HG02610 (cell line): Measurements from ENCODE around the gene RBMS3.

Source experiments
- ATAC-seq: cut with Tn5 transposase; IDR thresholded peaks from one replicate; pipeline ENCODE4 v1.9.1; 2021; ENCODE audit warnings: mild to moderate bottlenecking, moderate library complexity; ENCODE audit not compliant: unreplicated experiment

RBMS3 gene

DNA sequence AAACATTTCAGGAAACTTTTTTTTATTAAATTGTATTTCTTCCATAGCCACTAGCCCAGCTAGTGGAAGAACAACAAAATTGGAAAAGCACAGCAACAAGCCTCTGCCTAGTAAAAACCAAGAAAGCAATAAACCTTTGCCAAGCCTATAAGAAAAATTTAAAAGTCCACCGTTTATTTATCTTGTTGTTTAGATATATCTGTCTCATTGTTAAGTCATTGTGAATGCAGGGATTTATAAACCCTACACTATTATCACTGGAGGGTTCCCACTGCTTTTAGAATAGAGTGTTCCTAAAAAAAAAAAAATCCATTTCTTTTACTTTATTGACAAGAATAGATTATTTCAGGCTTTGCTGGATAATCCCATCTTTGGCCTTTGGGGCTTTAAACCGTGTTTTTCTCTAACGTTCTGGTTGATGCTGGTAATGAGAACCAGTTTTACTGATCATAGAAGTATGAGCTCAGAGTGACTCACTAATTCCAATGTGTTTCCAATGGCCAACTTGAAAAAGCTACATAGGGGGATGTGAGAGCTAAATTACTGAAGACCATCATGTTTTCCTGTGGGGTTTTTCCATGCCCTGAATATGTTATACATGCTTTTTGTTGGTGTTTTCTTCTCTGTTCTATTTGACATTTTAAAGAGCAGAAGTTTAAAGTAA, 634.1 kb downstream of the RBMS3 start:
- no peak for ATAC-seq

GRCh38 chr3:29919571-29919970, 638.7 kb downstream of the RBMS3 start:
- ATAC-seq, result no peak

DNA sequence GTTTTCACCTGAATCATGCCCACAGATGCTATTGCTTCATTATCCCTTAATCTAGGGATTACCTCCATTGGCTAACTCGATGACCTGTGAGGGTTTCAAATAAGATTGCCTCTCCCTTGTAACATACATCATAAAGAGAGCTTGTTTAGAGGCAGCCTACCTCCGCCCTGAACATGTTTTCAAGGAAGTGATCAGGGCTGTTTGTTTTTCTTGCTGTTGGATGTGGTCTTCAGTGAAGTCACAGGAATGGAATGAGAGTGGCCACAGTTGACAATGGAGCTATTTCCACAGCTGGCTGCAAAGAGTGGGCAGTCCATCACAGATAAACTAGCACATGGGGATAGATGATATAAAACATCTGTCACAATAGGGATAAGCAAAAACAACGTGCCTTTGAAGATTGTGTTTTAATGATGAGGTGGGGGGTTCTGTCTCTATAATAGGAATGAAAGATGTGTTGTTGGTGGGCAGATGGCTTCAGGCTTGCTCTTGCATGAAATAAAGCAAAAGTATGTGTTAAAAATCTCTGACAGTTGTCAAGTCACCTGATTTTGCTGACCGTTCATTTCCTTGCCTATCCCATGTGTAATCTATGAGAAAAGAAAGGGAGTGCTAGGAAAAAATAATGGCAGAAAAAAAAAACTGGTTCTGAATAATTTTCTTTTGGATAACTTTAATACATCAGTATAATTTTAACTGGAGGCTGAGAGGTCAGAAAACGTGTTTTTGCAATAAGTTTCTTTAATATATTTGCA, 642.3 kb downstream of the RBMS3 start:
- ATAC-seq, result no peak

DNA sequence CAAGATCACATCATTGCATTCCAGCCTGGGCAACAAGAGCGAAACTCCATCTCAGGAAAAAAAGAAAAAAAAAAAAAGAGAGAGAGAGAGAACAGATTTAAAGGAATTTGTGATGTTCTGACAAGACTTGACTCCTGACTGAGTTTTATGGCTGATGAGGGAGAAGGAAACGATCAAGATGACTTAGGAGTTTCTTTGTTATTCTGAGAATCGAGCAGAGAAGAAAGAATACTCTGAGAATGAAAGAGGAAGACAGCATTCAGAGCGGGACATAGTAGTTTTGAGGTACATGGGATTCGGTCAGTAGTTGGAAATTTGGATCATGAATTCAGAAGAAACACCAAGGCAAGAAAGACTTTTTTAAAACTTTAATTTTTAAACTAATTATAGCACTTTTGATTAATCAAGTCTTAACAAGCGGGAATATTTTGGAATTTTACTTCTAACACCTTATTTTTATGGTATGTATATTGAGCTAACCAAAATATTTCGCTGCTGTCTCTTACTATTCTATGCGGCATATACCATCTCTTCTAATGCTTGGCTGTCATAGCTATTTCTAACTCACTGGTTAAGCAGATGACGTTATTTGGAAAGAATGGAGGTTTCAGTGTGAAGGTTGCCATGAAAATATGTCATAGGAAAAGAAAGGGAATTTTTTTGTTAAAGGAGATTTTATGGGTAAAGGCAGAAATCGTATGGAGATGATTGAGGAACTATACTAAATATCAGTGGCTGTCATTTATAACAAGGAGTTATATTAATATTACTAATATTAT, 644.1 kb downstream of the RBMS3 start:
- no peak for ATAC-seq

- ATAC-seq, result no peak
Observed at GRCh38 chr3:29926378-29926777, 645.5 kb downstream of the RBMS3 start.

DNA sequence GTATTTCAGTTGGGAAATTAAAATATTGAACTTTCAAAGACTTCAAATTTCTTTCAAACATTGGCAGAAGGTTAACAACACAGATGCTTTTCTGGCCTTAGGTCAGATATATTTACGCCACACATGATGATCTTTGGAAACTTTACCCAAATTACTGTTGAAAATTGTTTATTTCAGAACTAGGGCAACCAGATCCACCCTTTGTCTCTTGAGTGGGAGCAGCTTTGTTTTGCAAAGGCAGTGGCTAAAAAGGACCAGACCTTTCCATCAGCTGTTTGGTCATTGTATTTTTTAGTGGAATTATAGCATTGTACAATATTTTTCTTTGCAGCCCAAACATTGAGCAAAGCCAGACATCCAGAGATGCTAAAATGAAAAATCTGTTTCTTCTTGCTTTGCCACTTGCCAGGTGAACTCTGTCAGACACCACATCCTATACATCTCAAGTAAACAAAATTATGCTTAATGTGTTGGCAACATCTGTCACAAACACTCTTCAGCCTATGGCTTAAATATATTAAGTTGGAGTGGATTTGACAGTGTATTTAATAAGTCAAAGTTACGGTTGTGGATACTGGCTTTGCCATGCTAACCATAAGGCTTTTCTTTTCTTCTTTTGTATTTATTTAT, 651.9 kb downstream of the RBMS3 start:
- ATAC-seq, result no peak

- no peak for ATAC-seq
Observed at GRCh38 chr3:29933802-29934490, 653.1 kb downstream of the RBMS3 start.

- no peak for ATAC-seq
Observed at GRCh38 chr3:29934751-29935150, 653.9 kb downstream of the RBMS3 start.

GRCh38 chr3:29936054-29936453, 655.2 kb downstream of the RBMS3 start:
- ATAC-seq, result peak; percentile 95

GRCh38 chr3:29936766-29937165, 655.9 kb downstream of the RBMS3 start:
- no peak for ATAC-seq

GRCh38 chr3:29937185-29937584, 656.3 kb downstream of the RBMS3 start:
- ATAC-seq, result no peak

DNA sequence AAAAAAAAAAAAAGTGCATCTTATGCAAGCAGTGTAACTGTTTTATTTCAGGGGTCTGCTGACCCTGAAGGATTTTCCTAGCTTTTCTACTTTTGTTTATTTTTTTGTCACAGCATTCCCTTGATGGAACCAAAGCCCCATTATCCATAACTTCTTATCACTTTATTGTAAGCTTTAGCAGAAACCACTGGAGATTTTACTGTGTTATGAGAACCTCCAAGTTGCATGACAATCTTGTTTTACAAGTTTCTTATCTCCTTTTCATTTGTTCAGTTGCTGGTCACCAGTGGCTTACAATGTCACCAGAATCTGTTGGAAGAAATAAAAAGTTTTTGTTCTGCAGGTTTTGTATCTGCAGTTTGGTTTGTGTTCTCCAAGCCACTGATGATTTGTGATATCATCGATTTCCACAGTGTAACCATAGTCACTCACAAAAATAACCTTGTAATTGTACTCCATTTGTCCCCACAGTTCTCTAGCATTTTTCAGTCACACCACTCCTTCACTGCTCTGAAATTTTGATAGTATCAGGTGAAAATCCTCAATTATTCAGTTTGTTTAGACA, 660.0 kb downstream of the RBMS3 start:
- no peak for ATAC-seq

DNA sequence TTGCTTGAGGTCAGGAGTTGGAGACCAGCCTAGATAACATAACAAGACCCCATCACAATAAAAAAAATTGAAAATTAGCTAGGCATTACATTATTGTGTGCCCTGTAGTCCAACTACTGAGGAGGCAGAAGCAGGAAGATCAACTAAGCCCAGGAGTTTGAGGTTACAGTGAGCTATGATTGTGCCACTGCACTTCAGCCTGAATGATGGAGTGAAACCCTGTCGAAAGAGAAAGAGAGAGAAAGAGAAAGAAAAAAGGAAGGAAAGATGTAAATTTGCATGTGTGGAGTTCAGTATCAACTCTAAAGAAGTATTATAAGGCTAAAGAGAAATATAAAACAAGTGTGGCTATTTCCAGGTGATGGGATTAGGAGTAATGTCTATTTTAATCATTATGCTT, 661.4 kb downstream of the RBMS3 start:
- ATAC-seq, result no peak

GRCh38 chr3:29949131-29949530, 668.3 kb downstream of the RBMS3 start:
- ATAC-seq, result no peak

- ATAC-seq, result no peak
Observed at GRCh38 chr3:29949940-29950616, 669.2 kb downstream of the RBMS3 start.

GRCh38 chr3:29952431-29952830, 671.6 kb downstream of the RBMS3 start:
- no peak for ATAC-seq

GRCh38 chr3:29955413-29955812, 674.5 kb downstream of the RBMS3 start:
- ATAC-seq, result no peak

GRCh38 chr3:29958816-29959215, 677.9 kb downstream of the RBMS3 start:
- no peak for ATAC-seq

- ATAC-seq, result no peak
Observed at GRCh38 chr3:29971895-29972294, 691.0 kb downstream of the RBMS3 start.
